Neural cell (in vitro differentiated cells): ENCODE measurements around the gene REXO2. TPM values are rescaled to one million over a fixed set of nuclear protein-coding genes. Genes with fewer than 3 reads are reported as not detected.

Experiments
- H2AFZ ChIP-seq: fragments of 200-600, 300-800 bp; sonication (generic), shearing (Covaris generic); 2 replicates; pipeline ENCODE4 v1.6.0; 2014; ENCODE audit warnings: low read depth, mild to moderate bottlenecking, antibody characterized with exemption, low read length, moderate library complexity
- H3F3A ChIP-seq: fragments of 200-600 bp; shearing (Covaris generic); 2 replicates; pipeline ENCODE4 v1.6.1; 2016; ENCODE audit warnings: mild to moderate bottlenecking, moderate library complexity, mixed read lengths, antibody characterized with exemption, low read length; ENCODE audit not compliant: insufficient read depth, poor library complexity, severe bottlenecking
- H3K27ac ChIP-seq: fragments of 200-600, 300-800 bp; sonication (generic), shearing (Covaris generic); 2 replicates; pipeline ENCODE4 v1.5.1; 2014; ENCODE audit warnings: mild to moderate bottlenecking, low read length, moderate library complexity
- H3K27me3 ChIP-seq: fragments of 300-800, 200-600 bp; sonication (generic), shearing (Covaris generic); 2 replicates; pipeline ENCODE4 v1.6.0; 2014; ENCODE audit warnings: mild to moderate bottlenecking, low read depth, low read length, moderate library complexity; ENCODE audit not compliant: insufficient read depth
- H3K36me3 ChIP-seq: fragments of 300-800, 200-600 bp; sonication (generic), shearing (Covaris generic); 2 replicates; pipeline ENCODE4 v1.5.1; 2014; ENCODE audit warnings: mild to moderate bottlenecking, antibody characterized with exemption, low read length, moderate library complexity; ENCODE audit not compliant: insufficient read depth
- H3K4me2 ChIP-seq: fragments of 300-800, 200-600 bp; sonication (generic), shearing (Covaris generic); 2 replicates; pipeline ENCODE4 v1.6.0; 2014; ENCODE audit warnings: mild to moderate bottlenecking, low read length
- H3K4me3 ChIP-seq: fragments of 300-800, 200-600 bp; sonication (generic), shearing (Covaris generic); 2 replicates; pipeline ENCODE4 v1.5.1; 2014; ENCODE audit warnings: mild to moderate bottlenecking, low read length, moderate library complexity
- H3K79me2 ChIP-seq: fragments of 200-600 bp; shearing (Covaris generic); replicated peaks from 2 replicates; pipeline ENCODE4 v1.6.0; 2014; ENCODE audit warnings: mild to moderate bottlenecking, low read length, moderate library complexity; ENCODE audit not compliant: insufficient read depth
- H3K9ac ChIP-seq: fragments of 300-800, 200-600 bp; sonication (generic), shearing (Covaris generic); 2 replicates; pipeline ENCODE4 v1.6.1; 2016; ENCODE audit warnings: mild to moderate bottlenecking, low read length, mixed read lengths
- H3K9me2 ChIP-seq: fragments of 200-600 bp; shearing (Covaris generic); 2 replicates; pipeline ENCODE4 v1.6.1; 2016; ENCODE audit warnings: mild to moderate bottlenecking, low read length, mixed read lengths; ENCODE audit not compliant: insufficient read depth
- H3K9me3 ChIP-seq: fragments of 200-600, 300-800 bp; sonication (generic), shearing (Covaris generic); 2 replicates; pipeline ENCODE4 v1.6.1; 2016; ENCODE audit warnings: mild to moderate bottlenecking, mixed run types, low read length, moderate library complexity, mixed read lengths
- H4K20me1 ChIP-seq: fragments of 200-600 bp; shearing (Covaris generic); 2 replicates; pipeline ENCODE4 v1.6.1; 2016; ENCODE audit warnings: mild to moderate bottlenecking, mixed run types; ENCODE audit not compliant: insufficient read depth
- CTCF ChIP-seq: fragments of 450-650 bp; IDR thresholded peaks from 2 replicates; pipeline ENCODE4 v1.5.1; 2014; ENCODE audit warnings: antibody characterized with exemption, mild to moderate bottlenecking, moderate library complexity; ENCODE audit not compliant: poor library complexity, severe bottlenecking
- EP300 ChIP-seq: fragments of 450-650 bp; conservative IDR thresholded peaks from 2 replicates; pipeline ENCODE4 v1.6.1; 2014; ENCODE audit warnings: antibody characterized with exemption, mild to moderate bottlenecking, moderate library complexity; ENCODE audit not compliant: poor library complexity, severe bottlenecking
- EZH2 ChIP-seq: fragments of 200-600, 300-800 bp; shearing (Covaris generic), sonication (generic); IDR thresholded peaks from 2 replicates; pipeline ENCODE4 v1.6.1; 2014; ENCODE audit warnings: antibody characterized with exemption, low read length, borderline replicate concordance, mild to moderate bottlenecking; ENCODE audit not compliant: insufficient read depth, poor library complexity, severe bottlenecking
- MXI1 ChIP-seq: fragments of 450-650 bp; conservative IDR thresholded peaks from 2 replicates; pipeline ENCODE4 v1.6.1; 2014; ENCODE audit warnings: antibody characterized with exemption, mild to moderate bottlenecking; ENCODE audit not compliant: poor library complexity, severe bottlenecking
- POLR2AphosphoS5 ChIP-seq: IDR thresholded peaks from 2 replicates; pipeline ENCODE4 v1.6.1; 2012
- REST ChIP-seq: IDR thresholded peaks from 2 replicates; pipeline ENCODE4 v1.6.1; 2012; ENCODE audit warnings: borderline replicate concordance
- SMC3 ChIP-seq: fragments of 450-650 bp; conservative IDR thresholded peaks from 2 replicates; pipeline ENCODE4 v1.6.1; 2014; ENCODE audit warnings: antibody characterized with exemption, mild to moderate bottlenecking, moderate library complexity; ENCODE audit not compliant: poor library complexity
- TAF1 ChIP-seq: IDR thresholded peaks from 2 replicates; pipeline ENCODE4 v1.6.1; 2012; ENCODE audit warnings: low read depth
- polyA plus RNA-seq: library from polyadenylated mRNA; depleted of rRNA; stranded (reverse); fragments of >200 nt; gene quantifications from 2 replicates; pipeline ENCODE4 v1.2.3, GENCODE V29; 2014

REXO2 gene
- polyA plus RNA-seq, 1 donor from 2014 or later = 48.8 TPM

- no peak overlapping the region for H3K9ac ChIP-seq
- H3K9me2 ChIP-seq = no peaks in the 10 kb centered on the region
- H2AFZ ChIP-seq = no peak overlapping the region
- H3K79me2 ChIP-seq = no peaks in the 10 kb centered on the region
- TF ChIP-seq REST (no peak), POLR2AphosphoS5 (no peak), SMC3 (no peak), MXI1 (no peak), CTCF (no peak)
- no peak overlapping the region for H3K4me3 ChIP-seq
- H3K36me3 ChIP-seq = no peaks in the 10 kb centered on the region
- H3F3A ChIP-seq = no peaks in the 10 kb centered on the region
- no peaks in the 10 kb centered on the region for H3K9me3 ChIP-seq
- H4K20me1 ChIP-seq = no peaks in the 10 kb centered on the region
- no peaks in the 10 kb centered on the region for H3K27me3 ChIP-seq
- H3K4me2 ChIP-seq = no peak overlapping the region
- no peak overlapping the region for H3K27ac ChIP-seq
These were observed 9.6 kb downstream of the REXO2 start for GRCh38 chr11:114448749-114449482.

- H3K9ac ChIP-seq = no peak overlapping the region
- H2AFZ ChIP-seq = no peak overlapping the region
- TF ChIP-seq POLR2AphosphoS5 (no peak), MXI1 (no peak), SMC3 (no peak), EZH2 (no peak), TAF1 (no peak), EP300 (no peak)
- no peaks in the 10 kb centered on the region for H3K27me3 ChIP-seq
- H3K4me2 ChIP-seq = no peak overlapping the region
- H3K4me3 ChIP-seq = no peak overlapping the region
- H3K79me2 ChIP-seq = no peaks in the 10 kb centered on the region
- no peaks in the 10 kb centered on the region for H3K9me3 ChIP-seq
- no peaks in the 10 kb centered on the region for H4K20me1 ChIP-seq
- H3K9me2 ChIP-seq = no peaks in the 10 kb centered on the region
- H3F3A ChIP-seq = no peaks in the 10 kb centered on the region
- no peak overlapping the region for H3K27ac ChIP-seq
- no peaks in the 10 kb centered on the region for H3K36me3 ChIP-seq
These were observed 10.6 kb downstream of the REXO2 start for GRCh38 chr11:114449845-114450244.
